GM12864 (cell line): ENCODE measurements around the gene UNC5C.

ENCODE experiments used
- DNase-seq: peaks from one replicate; pipeline ENCODE4 v3.0.0-alpha.2; 2011; ENCODE audit warnings: low read depth
- H3K4me3 ChIP-seq: 2 replicates; pipeline ENCODE4 v1.5.1; 2011; ENCODE audit warnings: mild to moderate bottlenecking, low read depth, low read length, control low read depth
- CTCF ChIP-seq: IDR thresholded peaks from 2 replicates; pipeline ENCODE4 v1.5.1; 2011; ENCODE audit warnings: low read depth, mild to moderate bottlenecking, moderate library complexity, low read length, control low read depth, inconsistent platforms; ENCODE audit errors: missing control alignments

The UNC5C gene

GRCh38 chr4:95533254-95533653, 15.5 kb downstream of the UNC5C start:
- no peak for DNase-seq
- TF ChIP-seq CTCF, result no peak
- no peak overlapping the region for H3K4me3 ChIP-seq

GRCh38 chr4:95532305-95532704, 16.5 kb downstream of the UNC5C start:
- no peak for DNase-seq
- TF ChIP-seq CTCF, result no peak
- H3K4me3 ChIP-seq, result no peak overlapping the region

- no peak for DNase-seq
- TF ChIP-seq CTCF, result no peak
- no peak overlapping the region for H3K4me3 ChIP-seq
These were observed 17.6 kb downstream of the UNC5C start for GRCh38 chr4:95531141-95531540.

- H3K4me3 ChIP-seq, result no peak overlapping the region
- no peak for DNase-seq
- no peak for TF ChIP-seq CTCF
These were observed 18.8 kb downstream of the UNC5C start for GRCh38 chr4:95529946-95530345.

GRCh38 chr4:95528388-95528948, 20.3 kb downstream of the UNC5C start:
- no peak for DNase-seq
- no peak for TF ChIP-seq CTCF
- H3K4me3 ChIP-seq, result no peak overlapping the region

- no peak overlapping the region for H3K4me3 ChIP-seq
- DNase-seq, result no peak
- TF ChIP-seq CTCF, result no peak
These were observed 22.7 kb downstream of the UNC5C start for GRCh38 chr4:95526075-95526474.

GRCh38 chr4:95524729-95525128, 24.0 kb downstream of the UNC5C start:
- H3K4me3 ChIP-seq, result no peak overlapping the region
- no peak for TF ChIP-seq CTCF
- no peak for DNase-seq
